CD4-positive, alpha-beta T cell treated with Interleukin-6 at 100 ng/mL for 8 hours (primary cell): Measurements from ENCODE around the gene SURF4.
A peak's percentile ranks its signal among the peaks of the same experiment; 100 is the strongest.
"Not testable (repeated sequence)": the region's sequence is repeated elsewhere in the genome, so short reads cannot be mapped to it uniquely, and the experiment has no call there.

Experiments used
- DNase-seq: peaks from one replicate; pipeline ENCODE4 v3.0.0-alpha.2; 2020; ENCODE audit warnings: mixed read lengths, low spot score

SURF4 gene

DNA sequence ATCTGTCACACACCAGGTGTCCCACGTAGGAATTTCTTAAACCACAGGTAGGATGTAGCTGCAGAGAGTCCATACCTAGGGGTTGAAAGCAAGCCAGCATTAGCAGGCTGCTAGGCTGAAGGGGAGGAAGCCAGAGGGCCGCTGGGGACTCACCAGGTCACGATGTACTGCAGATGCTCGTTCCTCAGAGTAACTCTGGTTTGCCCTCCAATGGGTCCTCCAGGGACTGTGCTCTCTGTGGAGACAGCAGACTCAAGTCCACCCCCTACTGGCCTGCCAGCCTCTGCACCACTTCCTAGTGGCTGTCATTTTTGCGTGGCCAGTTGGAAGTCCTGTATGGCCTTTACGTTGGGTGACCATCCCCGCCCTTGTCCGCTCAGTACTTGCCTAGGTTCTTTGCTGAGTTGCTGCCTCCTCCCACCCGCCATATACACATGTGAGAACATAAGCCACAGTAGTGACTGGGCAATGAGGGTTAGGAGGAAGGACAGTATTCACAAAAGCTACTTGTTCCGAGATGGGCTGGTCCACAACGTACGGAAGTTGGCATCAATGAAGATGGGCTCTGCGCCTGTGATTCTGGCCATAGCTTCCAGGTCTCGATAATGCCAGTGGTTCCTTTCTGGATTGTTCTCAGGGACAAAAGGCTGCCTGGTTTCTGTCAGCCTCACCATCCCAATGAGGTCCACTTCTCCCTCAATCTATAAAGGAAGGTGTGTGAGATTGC lies 23.8 kb downstream of the SURF4 start:
- DNase-seq = no peak

DNA sequence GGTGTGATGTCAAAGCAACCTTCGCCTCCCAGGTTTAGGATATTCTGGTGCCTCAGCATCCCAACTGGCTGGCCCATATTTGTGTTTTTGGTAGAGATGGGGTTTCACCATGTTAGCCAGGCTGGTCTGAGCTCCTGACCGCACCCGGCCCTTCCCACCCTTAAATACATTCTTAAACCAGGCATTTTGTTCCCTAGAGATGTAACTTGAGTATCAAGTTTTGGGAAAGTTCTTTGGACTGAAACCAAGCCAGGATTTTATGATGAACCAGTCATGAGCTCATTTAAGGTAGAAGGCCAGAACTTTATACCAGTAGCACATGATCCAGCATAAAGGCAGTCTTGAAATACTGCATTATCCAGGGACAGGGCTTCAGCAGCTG lies 24.3 kb downstream of the SURF4 start:
- no peak for DNase-seq

DNA sequence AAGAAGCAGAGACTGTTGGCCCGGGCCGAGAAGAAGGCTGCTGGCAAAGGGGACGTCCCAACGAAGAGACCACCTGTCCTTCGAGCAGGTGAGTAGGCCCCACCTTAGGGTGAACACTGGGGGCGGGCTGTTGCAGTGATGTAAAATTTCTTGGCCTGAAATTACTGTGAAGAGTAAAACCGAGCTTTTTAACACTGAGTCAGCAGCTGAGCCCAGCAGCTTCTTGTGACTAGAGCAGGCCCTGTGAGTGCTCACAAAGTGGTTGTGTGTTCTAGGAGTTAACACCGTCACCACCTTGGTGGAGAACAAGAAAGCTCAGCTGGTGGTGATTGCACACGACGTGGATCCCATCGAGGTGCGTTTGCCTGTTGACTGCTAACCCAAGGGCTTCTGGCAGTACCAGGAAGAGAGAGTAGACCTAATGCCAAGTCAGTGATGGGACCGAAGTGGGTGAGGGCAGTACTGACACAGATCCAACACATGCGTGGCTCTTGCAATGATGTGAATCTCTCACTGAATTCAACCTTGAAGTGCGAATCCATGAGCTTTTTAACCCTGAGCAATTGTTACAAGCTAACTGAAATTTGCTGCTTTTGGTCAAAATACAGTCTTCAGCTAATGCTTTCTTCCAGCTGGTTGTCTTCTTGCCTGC lies 25.8 kb downstream of the SURF4 start:
- no peak for DNase-seq

DNA sequence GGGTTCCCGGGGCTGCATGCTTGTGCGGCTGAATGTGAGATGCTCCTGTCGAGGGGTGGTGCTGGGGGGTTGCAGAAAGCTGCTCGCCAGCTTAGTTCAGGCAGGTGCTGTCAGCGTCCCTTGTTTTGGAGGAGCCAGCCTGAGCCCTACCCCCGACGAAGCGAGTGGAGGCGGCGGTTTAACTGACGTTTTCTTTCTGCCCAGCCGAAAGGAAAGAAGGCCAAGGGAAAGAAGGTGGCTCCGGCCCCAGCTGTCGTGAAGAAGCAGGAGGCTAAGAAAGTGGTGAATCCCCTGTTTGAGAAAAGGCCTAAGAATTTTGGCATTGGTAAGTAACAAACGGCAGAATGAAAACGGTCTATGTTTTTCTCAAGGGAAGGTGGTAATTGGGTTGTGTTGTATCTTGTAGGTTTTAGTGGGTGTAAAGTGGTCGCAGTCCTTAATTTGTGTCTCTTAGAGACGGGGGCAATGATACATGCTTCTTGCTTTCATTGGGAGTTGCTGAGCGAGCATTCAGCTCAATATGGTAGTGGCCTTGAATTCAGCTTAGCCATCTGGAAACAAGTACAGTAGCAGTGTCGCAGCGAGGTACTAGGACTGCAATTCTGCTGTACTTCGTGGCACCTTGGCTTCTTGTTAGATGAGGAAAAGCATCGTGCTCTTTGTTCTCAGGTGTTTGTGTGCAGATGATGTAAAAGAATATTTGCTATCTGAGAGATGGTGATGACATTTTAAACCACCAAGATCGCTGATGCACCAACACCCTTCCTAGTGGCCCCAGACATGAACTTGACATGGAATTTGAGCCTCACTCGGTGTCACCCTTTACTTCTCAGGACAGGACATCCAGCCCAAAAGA lies 26.9 kb downstream of the SURF4 start:
- DNase-seq = no peak

GRCh38 chr9:133347985-133348717 lies 27.7 kb downstream of the SURF4 start, which contains the start of the genes MED22 and RPL7A:
Gene MED22 (minus strand): TSS chr9:133348131. CDS start chr9:133346662, 1,469 bp downstream.
Gene RPL7A (plus strand): TSS chr9:133348218. CDS start chr9:133348244, 26 bp downstream.
- DNase-seq = peak; percentile 91

DNA sequence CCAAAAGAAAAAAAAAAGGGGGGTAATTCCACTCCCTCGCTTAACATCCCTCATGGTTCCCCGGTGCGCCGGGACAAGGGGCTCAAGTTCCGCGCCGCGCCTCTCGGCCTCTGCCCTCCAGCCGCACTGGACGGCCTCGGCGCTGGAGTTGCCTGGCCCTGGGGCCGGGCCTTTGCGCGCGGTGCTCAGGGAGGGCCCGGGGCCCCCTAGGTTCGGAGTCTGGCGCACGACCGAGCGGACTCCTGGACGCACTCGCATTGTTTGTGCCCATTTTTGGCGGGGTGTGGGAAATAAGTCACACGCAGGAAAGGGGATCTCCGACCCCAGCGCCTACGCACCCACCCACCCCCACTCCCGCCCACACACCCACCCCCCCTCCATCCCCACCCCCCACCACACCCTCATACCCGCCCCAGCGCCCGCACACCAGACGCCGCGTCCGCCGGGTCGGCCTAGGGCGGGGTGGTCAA lies 28.3 kb downstream of the SURF4 start:
- peak; percentile 35 for DNase-seq

GRCh38 chr9:133346021-133346785 lies 29.7 kb downstream of the SURF4 start:
- no peak for DNase-seq

DNA sequence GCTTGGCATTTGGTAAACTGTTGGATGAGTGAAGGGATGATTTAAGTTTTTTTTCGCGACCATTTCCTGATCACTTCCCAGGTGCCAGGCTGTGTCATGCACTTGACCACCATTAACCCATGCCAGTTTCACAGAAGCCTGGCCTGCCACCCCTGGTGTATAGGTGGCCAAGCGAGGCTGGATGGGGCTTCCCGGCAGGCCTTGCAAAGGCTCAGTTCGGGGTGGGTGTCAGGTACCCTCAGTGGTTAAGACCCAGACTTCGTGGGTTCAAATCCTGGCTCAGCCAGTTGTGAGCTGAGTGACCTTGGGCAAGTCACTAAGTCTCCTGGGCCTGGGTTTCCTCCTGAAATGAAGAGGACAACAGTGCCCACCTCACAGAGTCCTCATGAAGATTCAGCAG lies 30.3 kb downstream of the SURF4 start:
- no peak for DNase-seq

DNA sequence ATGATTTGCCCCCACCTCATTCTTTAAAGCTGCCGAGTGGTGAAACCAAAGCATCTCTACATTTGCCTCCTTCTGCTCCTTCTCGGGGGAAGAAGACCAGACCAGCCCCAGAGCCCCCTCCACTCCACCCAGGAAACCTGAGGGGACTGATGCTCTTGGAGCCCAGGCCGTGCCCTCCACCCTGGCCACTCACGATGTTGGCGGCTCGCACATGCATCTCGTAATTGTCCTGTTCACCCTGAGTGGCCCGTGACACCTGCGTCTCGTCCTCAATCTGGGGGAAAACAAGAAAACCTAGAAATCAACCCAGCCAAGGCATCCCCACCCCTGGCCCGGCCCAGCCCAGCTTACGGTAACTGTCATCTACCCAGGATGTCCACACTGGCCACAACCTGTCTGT lies 30.9 kb downstream of the SURF4 start:
- DNase-seq = no peak

- DNase-seq = no peak
These were observed 31.8 kb downstream of the SURF4 start for GRCh38 chr9:133344071-133344470.

- DNase-seq = no peak
These were observed 33.3 kb downstream of the SURF4 start for GRCh38 chr9:133342570-133342969.

GRCh38 chr9:133342069-133342406 lies 33.8 kb downstream of the SURF4 start:
- no peak for DNase-seq

DNA sequence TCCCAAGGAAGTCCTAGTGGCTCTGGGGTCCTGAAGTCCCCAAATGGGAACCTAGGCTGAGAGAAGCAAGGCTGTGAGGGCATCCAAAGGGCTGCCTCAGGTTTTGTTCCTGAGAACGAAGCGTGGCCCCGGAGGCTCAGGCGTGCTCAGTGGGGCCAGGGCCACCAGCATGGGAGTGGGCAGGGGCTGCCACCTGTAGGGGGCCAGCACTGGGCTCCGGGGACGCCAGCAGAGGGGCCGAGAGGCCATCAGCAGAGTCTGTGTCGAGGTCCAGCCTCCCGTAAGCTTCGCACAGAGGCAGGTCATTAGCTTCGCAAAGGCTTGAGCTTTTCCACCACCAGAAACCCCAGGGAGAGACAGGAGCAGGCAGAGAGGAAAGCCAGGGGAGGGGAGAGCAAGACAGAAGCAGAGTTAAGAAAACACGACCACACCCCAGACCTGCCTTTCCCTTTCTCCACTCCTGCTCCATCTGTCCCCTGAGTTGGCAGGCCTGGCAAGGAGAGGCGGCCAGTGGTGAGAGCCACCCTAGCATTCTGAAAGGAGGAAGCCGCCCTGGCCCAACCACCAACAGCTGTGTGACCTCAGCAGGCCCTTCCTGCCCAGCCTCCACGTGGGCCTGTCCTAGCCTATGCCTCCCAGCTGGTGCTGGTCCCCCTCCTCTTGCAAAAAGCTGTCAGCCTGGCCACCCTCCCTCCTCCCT lies 34.3 kb downstream of the SURF4 start:
- no peak for DNase-seq

DNA sequence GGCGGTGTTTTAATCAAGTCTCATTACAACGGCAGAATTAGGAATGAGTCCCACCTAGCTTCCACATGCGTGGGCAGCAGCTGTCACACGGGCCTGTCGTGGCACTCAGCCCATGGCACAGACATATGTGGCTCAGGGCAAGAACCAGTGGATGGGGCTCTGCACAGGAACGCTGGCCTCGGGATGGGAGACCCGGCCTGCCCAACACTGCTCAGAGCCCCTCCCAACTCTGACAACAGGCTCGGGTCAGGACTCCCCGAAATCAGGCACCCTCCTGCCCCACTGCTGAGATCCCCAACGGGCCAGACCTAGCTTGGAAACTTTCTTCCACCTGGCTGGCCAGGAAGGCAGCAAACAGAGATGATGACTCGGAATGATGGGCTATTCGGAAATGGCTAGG lies 34.9 kb downstream of the SURF4 start:
- DNase-seq = no peak

GRCh38 chr9:133340256-133340655 lies 35.6 kb downstream of the SURF4 start:
- no peak for DNase-seq

GRCh38 chr9:133339641-133340040 lies 36.2 kb downstream of the SURF4 start:
- no peak for DNase-seq

GRCh38 chr9:133335924-133336811 lies 39.7 kb downstream of the SURF4 start, which contains the start of gene SURF6:
Gene SURF6 (minus strand): TSS chr9:133336188. CDS start chr9:133336132, 56 bp downstream.
- DNase-seq = peak; percentile 89

- not testable (repeated sequence) for DNase-seq
These were observed 41.0 kb downstream of the SURF4 start for GRCh38 chr9:133334888-133335287.

DNA sequence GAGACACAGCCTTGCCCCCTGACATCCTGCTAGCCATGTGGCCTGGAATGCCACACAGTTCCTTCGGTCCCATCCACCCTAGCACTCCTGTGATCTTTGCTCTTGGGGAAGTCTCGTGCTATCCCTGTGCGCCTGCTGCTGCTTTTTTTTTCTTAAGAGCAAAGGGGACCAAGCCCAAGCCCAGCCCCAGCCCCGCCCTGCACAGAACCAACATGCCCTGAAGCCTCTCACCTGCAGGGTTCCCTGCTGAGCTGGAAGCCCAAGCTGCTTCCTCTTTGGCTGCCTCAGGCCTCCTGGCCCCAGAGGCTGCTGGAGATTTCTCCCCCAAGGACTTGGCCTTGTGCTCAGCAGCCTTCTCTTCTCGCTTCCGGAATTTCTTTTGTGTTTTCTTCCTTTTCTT lies 41.7 kb downstream of the SURF4 start:
- no peak for DNase-seq
